Upper lobe of left lung (tissue), 6 donors: ENCODE results near the gene MARCO. TPM values are rescaled to one million over a fixed set of nuclear protein-coding genes. Genes with fewer than 3 reads are reported as not detected.
"Not testable (repeated sequence)": the region's sequence is repeated elsewhere in the genome, so short reads cannot be mapped to it uniquely, and the experiment has no call there.

ENCODE experiments used
- ATAC-seq, 2 donors: fragments of 200-7000 bp; cut with Tn5 transposase; one replicate each; pipeline ENCODE4 v1.9.1; 2022; ENCODE audit warnings: mild to moderate bottlenecking in 2 of 2, moderate library complexity in 2 of 2; ENCODE audit not compliant: low FRiP score in 2 of 2
- DNase-seq, 2 donors: peaks; one replicate each; pipeline ENCODE4 v3.0.0-alpha.2; 2019 to 2020
- H3K27ac ChIP-seq, 4 donors: fragments of 200-600 bp; sonication (generic); one replicate each; pipeline ENCODE4 v1.5.1; 2016 to 2019
- H3K27me3 ChIP-seq, 4 donors: fragments of 200-600 bp; sonication (generic); one replicate each; pipeline ENCODE4 v1.5.1; 2017 to 2019
- H3K36me3 ChIP-seq, 4 donors: fragments of 200-600 bp; sonication (generic); one replicate each; pipeline ENCODE4 v1.5.1; 2016 to 2019
- H3K4me1 ChIP-seq, 4 donors: fragments of 200-600 bp; sonication (generic); one replicate each; pipeline ENCODE4 v1.5.1; 2018 to 2019
- H3K4me3 ChIP-seq, 4 donors: fragments of 200-600 bp; sonication (generic); one replicate each; pipeline ENCODE4 v1.5.1; 2017 to 2019; ENCODE audit warnings: mild to moderate bottlenecking in 2 of 4, moderate library complexity in 1 of 4
- H3K9me3 ChIP-seq, 4 donors: fragments of 200-600 bp; sonication (generic); one replicate each; pipeline ENCODE4 v1.5.1; 2018 to 2019
- CTCF ChIP-seq, 6 experiments: fragments of 450-650 bp in 4 of 6; fragments of 200-600 bp in 2 of 6; sonication (generic) in 2 of 6; IDR thresholded peaks; one replicate each; pipeline ENCODE4 v1.5.1; 2016 to 2019; ENCODE audit warnings: antibody characterized with exemption in 6 of 6
- EP300 ChIP-seq, 4 donors: sonication (generic); formaldehyde crosslinking; IDR thresholded peaks; one replicate each; pipeline ENCODE4 v1.5.1; 2017; ENCODE audit warnings: antibody characterized with exemption in 4 of 4, control low read depth in 2 of 4
- POLR2A ChIP-seq, 4 donors: fragments of 450-650 bp; IDR thresholded peaks; one replicate each; pipeline ENCODE4 v1.5.1; 2016 to 2017; ENCODE audit warnings: antibody characterized with exemption in 4 of 4, mild to moderate bottlenecking in 2 of 4
- POLR2AphosphoS5 ChIP-seq, 2 donors: sonication (generic); formaldehyde crosslinking; IDR thresholded peaks; one replicate each; pipeline ENCODE4 v1.5.1; 2017; ENCODE audit warnings: antibody characterized with exemption in 2 of 2
- WGBS, 2 donors: methylation state at CpG; one replicate each; pipeline ENCODE4 v1.1.5; 2017 to 2018; 5-methylcytosine and 5-hydroxymethylcytosine counted together
- total RNA-seq, 6 donors: library from RNA; depleted of rRNA in 4 of 6; stranded (reverse); fragments of >200 nt in 4 of 6; gene quantifications; one replicate each; pipeline versions ENCODE4 v1.1.0 to v1.2.1, GENCODE V29; 2016 to 2021
- donor health status: DM: no; HTN: no; CAD: no; lungs with moderate emphysema.
- donor health status: DM: no; HTN: yes; CAD: no; lungs with severe emphysema.

MARCO gene
- total RNA-seq, 6 donors from 2014 or later: 148 to 499 (median 316) TPM

GRCh38 chr2:118940486-118941120 lies 1.4 kb upstream of the MARCO start:
- 50 to 62% methylated on average over 9 of the region's 9 CpGs for WGBS, 2 donors
- peak in 1 of 2 donors; percentile 62 for DNase-seq

DNA sequence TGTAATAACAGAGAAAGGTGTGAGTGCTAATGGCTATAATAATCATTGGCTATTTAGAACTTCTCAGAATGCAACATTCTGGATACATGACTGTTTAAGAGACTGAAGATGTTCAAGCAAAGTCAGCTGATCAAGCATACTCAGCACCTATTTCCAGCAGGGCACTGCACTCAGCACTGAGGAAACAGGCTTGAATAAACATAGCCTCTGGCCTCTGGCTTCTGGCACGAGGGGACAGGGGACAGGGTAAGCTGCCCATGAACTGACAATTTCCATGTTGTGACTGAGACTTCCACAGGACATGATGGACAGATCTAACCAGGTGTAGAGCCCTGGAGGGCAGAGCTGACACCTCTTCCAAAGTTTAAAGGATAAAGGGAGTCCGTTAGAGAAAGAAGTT lies 1.3 kb downstream of the MARCO start:
- Histone ChIP-seq H3K4me3 (peak overlapping the region in 1 of 4 donors; percentile 24), H3K36me3 (no peaks in the 10 kb centered on the region), H3K27me3 (no peaks in the 10 kb centered on the region), H3K9me3 (no peaks in the 10 kb centered on the region), H3K4me1 (peaks cover 0 to 10% (median 3%) of the 10 kb centered on the region in 4 donors), H3K27ac (peak overlapping the region in 1 of 4 donors; percentile 41)
- TF ChIP-seq CTCF (IDR thresholded peaks at IDR 0.05) (no peak), POLR2A (IDR thresholded peaks at IDR 0.05) (peak in 1 of 4 donors; percentile 7)
- no peak for ATAC-seq
- no peak for DNase-seq
- WGBS, 2 donors: 32 to 37% methylated on average over 2 of the region's 2 CpGs

More at GRCh38 chr2:118940486-118941120, 1.4 kb upstream of the MARCO start:
- Histone ChIP-seq H3K9me3 (no peaks in the 10 kb centered on the region), H3K36me3 (no peaks in the 10 kb centered on the region), H3K4me3 (no peak overlapping the region), H3K27ac (peak overlapping the region in 2 of 4 donors; percentile 33 to 36), H3K27me3 (no peaks in the 10 kb centered on the region), H3K4me1 (peaks cover 0 to 13% (median 3%) of the 10 kb centered on the region in 4 donors)
- peak in 1 of 2 donors; percentile 68 for ATAC-seq
- TF ChIP-seq POLR2A (IDR thresholded peaks at IDR 0.05) (no peak), CTCF (IDR thresholded peaks at IDR 0.05) (no peak), EP300 (IDR thresholded peaks at IDR 0.05) (no peak), POLR2AphosphoS5 (IDR thresholded peaks at IDR 0.05) (no peak)

DNA sequence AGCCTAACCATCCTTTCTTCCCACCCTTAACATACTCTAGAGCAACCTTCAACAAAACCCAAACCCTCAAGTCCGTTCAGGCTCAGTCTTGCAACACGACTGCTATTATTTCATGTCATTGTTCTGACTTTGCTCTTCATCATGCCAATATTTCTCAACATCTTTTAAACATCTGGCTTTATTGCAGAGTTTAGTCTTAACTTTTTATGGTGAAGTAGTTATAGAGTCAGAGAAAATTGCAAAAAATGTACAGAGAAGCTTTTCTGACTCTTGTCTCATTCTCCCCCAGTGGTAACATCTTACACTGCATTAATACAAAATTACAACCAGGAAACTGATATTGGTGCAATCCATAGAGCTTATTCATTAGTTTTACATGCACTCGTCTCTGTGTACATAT lies 3.9 kb downstream of the MARCO start:
- H3K4me3 ChIP-seq: no peak overlapping the region
- WGBS, 2 donors: 43 to 60% methylated on average over 3 of the region's 3 CpGs
- H3K36me3 ChIP-seq: no peaks in the 10 kb centered on the region
- no peak overlapping the region for H3K27ac ChIP-seq
- peak in 1 of 2 donors; percentile 38 for ATAC-seq
- peaks cover 0 to 6% (median 2%) of the 10 kb centered on the region in 4 donors for H3K4me1 ChIP-seq
- H3K27me3 ChIP-seq: no peaks in the 10 kb centered on the region
- no peak for TF ChIP-seq POLR2A (IDR thresholded peaks at IDR 0.05)
- TF ChIP-seq EP300 (IDR thresholded peaks at IDR 0.05): no peak
- no peak for TF ChIP-seq POLR2AphosphoS5 (IDR thresholded peaks at IDR 0.05)
- peak in 1 of 6 experiments; percentile 7 for TF ChIP-seq CTCF (IDR thresholded peaks at IDR 0.05)
- no peaks in the 10 kb centered on the region for H3K9me3 ChIP-seq
- no peak for DNase-seq

DNA sequence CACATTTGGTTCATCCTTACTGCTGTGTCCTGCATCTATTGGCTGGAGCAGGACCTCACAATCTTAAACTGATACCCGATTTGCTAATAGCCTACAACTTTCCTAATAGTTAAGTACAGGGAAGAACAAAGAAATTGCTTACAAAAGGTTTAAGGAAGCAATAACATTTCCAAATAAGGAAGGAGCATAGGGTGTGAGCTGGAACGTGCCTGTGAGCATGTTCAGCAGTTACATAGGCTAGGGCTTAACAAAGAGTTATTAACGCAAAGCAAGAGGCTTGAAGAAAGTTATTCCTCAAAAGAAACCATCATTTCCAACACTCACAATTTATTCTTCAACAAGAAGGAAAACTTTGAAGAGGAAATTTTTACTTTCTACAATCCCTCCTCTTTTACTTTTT lies 6.3 kb downstream of the MARCO start:
- H3K9me3 ChIP-seq, H3K36me3 ChIP-seq, H3K4me3 ChIP-seq, ATAC-seq, H3K4me1 ChIP-seq, H3K27me3 ChIP-seq, DNase-seq, H3K27ac ChIP-seq: not testable (repeated sequence)
- TF ChIP-seq POLR2A (IDR thresholded peaks at IDR 0.05): peak in 1 of 4 donors; percentile 43
- WGBS, 2 donors: 46 to 50% methylated on average over 3 of the region's 3 CpGs

DNA sequence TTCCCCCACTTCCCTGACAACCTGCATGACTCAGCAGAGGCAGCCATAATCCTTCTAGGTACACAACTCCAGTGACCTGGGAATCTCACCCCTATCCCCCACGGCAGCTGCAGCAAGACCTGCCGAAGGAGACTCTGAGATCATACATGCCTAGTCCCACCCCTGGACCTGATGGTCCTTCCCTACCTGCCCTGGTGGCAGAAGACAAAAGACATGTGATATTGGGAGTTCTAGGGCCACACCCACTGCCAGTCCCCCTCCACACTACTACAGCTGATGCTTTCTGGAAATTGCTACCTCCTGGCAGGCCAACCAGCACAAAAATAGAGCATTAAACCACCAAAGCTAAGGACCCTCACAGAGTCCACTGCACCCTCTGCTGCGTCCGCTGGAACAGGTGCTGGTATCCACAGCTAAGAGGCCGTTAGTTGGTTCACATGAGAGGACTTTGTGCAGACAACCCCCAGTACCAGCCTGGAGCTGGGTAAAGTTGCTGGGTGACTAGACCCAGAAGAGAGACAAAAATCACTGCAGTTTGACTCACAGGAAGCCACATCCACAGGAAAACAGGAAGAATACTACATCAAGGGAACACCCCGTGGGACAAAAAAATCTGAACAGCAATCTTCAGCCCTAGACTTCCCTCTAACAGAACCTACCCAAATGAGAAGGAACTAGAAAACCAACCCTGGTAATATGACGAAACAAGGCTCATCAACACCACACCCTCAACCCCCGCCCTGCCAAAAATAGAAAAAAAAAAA lies 12.5 kb downstream of the MARCO start:
- no peak overlapping the region for H3K4me3 ChIP-seq
- TF ChIP-seq POLR2AphosphoS5 (IDR thresholded peaks at IDR 0.05) (no peak), POLR2A (IDR thresholded peaks at IDR 0.05) (peak in 1 of 4 donors; percentile 20)
- peak overlapping the region in 2 of 4 donors; percentile 49 to 60 for H3K27ac ChIP-seq
- H3K36me3 ChIP-seq: no peaks in the 10 kb centered on the region
- WGBS, 2 donors: 66 to 75% methylated on average over 6 to 7 of the region's 8 CpGs
- DNase-seq (no peak), ATAC-seq (peak in 1 of 2 donors; percentile 58)
- no peaks in the 10 kb centered on the region for H3K4me1 ChIP-seq
- H3K9me3 ChIP-seq: peaks cover 0 to 15% (median 0%) of the 10 kb centered on the region in 4 donors
- H3K27me3 ChIP-seq: no peaks in the 10 kb centered on the region
